ENCODE results near the gene TRAP1.
"Not testable (repeated sequence)": the region's sequence is repeated elsewhere in the genome, so short reads cannot be mapped to it uniquely, and the experiment has no call there.

Gene TRAP1

GRCh38 chr16:3720418-3720817, 3.1 kb upstream of the TRAP1 start:
- no peak for DNase-seq (ENCODE audit: low spot score)
- ChIA-PET CTCF (no interaction called here), POLR2A (ENCODE audit: low non-redundant PET) (no interaction called here)
- TF ChIP-seq, protein P1, sequence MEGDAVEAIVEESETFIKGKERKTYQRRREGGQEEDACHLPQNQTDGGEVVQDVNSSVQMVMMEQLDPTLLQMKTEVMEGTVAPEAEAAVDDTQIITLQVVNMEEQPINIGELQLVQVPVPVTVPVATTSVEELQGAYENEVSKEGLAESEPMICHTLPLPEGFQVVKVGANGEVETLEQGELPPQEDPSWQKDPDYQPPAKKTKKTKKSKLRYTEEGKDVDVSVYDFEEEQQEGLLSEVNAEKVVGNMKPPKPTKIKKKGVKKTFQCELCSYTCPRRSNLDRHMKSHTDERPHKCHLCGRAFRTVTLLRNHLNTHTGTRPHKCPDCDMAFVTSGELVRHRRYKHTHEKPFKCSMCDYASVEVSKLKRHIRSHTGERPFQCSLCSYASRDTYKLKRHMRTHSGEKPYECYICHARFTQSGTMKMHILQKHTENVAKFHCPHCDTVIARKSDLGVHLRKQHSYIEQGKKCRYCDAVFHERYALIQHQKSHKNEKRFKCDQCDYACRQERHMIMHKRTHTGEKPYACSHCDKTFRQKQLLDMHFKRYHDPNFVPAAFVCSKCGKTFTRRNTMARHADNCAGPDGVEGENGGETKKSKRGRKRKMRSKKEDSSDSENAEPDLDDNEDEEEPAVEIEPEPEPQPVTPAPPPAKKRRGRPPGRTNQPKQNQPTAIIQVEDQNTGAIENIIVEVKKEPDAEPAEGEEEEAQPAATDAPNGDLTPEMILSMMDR (conservative IDR thresholded peaks at IDR 0.05; ENCODE audit: low read depth), result no peak
- H3K27ac ChIP-seq, result peak overlapping the region; percentile 39

DNA sequence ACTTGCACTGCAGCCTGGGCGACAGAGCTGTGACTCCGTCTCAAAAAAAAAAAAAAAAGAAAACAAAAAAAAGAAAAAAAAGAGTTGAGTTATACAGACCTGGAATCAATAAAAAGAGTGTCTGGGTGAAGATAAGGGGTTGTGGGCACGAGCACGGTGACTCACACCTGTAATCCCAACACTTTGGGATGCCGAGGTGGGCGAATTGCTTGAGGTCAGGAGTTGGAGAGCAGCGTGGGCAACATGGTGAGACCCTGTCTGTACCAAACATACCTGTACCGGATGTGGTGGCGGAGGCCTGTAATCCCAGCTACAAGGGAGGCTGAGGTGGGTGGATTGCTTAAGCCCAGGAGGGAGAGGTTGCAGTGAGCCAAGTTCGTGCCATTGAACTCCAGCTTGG, 1.3 kb upstream of the TRAP1 start:
- ChIA-PET CTCF (no interaction called here), POLR2A (ENCODE audit: low non-redundant PET) (no interaction called here)
- no peak overlapping the region for H3K27ac ChIP-seq
- no peak for DNase-seq (ENCODE audit: low spot score)
- TF ChIP-seq, protein P1 (conservative IDR thresholded peaks at IDR 0.05; ENCODE audit: low read depth), result no peak

DNA sequence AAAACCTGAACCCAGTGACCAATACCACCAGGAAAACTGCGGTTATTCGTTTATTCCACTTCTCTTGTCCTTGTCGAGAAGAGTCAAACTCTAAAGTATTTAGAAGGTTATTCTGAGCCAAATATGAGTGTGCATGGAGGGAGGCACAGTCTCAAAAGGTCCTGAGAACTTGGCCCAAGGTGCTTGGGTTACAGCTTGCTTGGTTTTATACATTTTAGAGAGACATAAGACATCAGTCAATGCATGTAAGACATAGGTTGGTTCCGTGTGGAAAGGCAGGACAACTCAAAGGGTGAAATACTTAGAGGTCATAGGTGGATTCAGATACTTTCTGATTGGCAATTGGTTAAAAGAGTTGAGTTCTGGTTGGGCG, 681 bp upstream of the TRAP1 start:
- DNase-seq (ENCODE audit: low spot score), result no peak
- TF ChIP-seq, protein P1 (conservative IDR thresholded peaks at IDR 0.05; ENCODE audit: low read depth), result no peak
- POLR2A ChIA-PET (ENCODE audit: low non-redundant PET), result interaction anchor here (0.6 to 1.3 kb wide), 3 partner anchors 14 to 78 kb away, joined by 3 to 5 read pairs (median 5); no protein-coding TSS in a partner anchor
- H3K27ac ChIP-seq, result peak overlapping the region; percentile 73
- CTCF ChIA-PET, result interaction anchor here (0.8 kb wide), 1 partner anchor 510 kb away, joined by 3 read pairs; no protein-coding TSS in a partner anchor

GRCh38 chr16:3716831-3717234, 491 bp downstream of the TRAP1 start:
- DNase-seq (ENCODE audit: low spot score), result peak; percentile 48
- TF ChIP-seq, protein P1 (conservative IDR thresholded peaks at IDR 0.05; ENCODE audit: low read depth), result no peak
- POLR2A ChIA-PET (ENCODE audit: low non-redundant PET), result interaction anchor here (0.6 to 1.3 kb wide), 4 partner anchors 12 to 79 kb away, joined by 3 to 5 read pairs (median 4); no protein-coding TSS in a partner anchor
- peak overlapping the region; percentile 73 for H3K27ac ChIP-seq
- CTCF ChIA-PET, result no interaction called here

GRCh38 chr16:3715430-3715829, 1.9 kb downstream of the TRAP1 start:
- ChIA-PET POLR2A (ENCODE audit: low non-redundant PET) (no interaction called here), CTCF (no interaction called here)
- H3K27ac ChIP-seq, result no peak overlapping the region
- DNase-seq (ENCODE audit: low spot score), result no peak
- TF ChIP-seq, protein P1 (conservative IDR thresholded peaks at IDR 0.05; ENCODE audit: low read depth), result no peak

- POLR2A ChIA-PET (ENCODE audit: low non-redundant PET); CTCF ChIA-PET; DNase-seq (ENCODE audit: low spot score); H3K27ac ChIP-seq: not testable (repeated sequence)
These were observed 2.9 kb downstream of the TRAP1 start for GRCh38 chr16:3714378-3714777.

DNA sequence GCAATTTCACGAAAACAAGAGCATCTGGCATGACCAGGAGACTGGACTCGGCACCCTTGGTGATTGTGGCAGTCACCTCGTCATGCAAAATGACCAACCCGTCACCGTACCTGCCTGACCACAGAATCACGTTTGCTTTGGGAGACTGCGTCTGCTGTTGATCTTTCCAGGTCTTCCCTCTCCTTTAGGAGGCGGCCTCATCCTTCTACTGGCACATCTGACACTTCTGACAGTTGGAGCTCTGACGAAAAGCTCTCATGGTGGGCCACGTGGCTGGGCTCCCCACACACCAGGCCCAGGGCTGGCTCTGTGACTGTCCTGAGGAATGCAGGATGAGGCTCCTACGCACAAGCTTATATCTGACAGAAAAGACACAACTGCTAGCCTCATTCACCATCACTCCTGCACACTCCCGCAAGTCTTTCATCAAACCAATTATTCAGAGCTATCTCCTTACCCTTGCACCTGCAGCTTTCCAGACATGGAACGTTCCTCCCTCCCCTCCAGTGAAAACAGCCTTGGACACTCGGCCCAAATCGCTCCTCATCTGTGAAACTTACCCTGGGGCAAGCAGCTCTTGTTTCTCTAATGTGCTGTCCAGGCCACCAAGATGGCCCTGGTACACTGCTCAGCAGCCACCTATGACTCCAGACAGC, 3.6 kb downstream of the TRAP1 start:
- ChIA-PET CTCF (interaction anchor here (1.1 kb wide), 1 partner anchor 23 kb away, joined by 5 read pairs; no protein-coding TSS in a partner anchor), POLR2A (ENCODE audit: low non-redundant PET) (no interaction called here)
- peak overlapping the region; percentile 26 for H3K27ac ChIP-seq
- no peak for DNase-seq (ENCODE audit: low spot score)
- TF ChIP-seq, protein P1 (conservative IDR thresholded peaks at IDR 0.05; ENCODE audit: low read depth), result no peak
